Kidney epithelial cell (primary cell): ENCODE results near the gene BTBD6. TPM values are rescaled to one million over a fixed set of nuclear protein-coding genes. Genes with fewer than 3 reads are reported as not detected.

Experiments
- DNase-seq: peaks from one replicate; pipeline ENCODE4 v3.0.0-alpha.2; 2010; ENCODE audit warnings: low read depth
- H3K27me3 ChIP-seq: 2 replicates; pipeline ENCODE4 v1.6.0; 2011; ENCODE audit warnings: low read length; ENCODE audit not compliant: control insufficient read depth, insufficient read depth
- H3K36me3 ChIP-seq: 2 replicates; pipeline ENCODE4 v1.5.1; 2011; ENCODE audit warnings: low read length; ENCODE audit not compliant: control insufficient read depth, insufficient read depth
- H3K4me3 ChIP-seq: 2 replicates; pipeline ENCODE4 v1.5.1; 2011; ENCODE audit warnings: low read depth, mild to moderate bottlenecking, control low read depth, low read length
- CTCF ChIP-seq: IDR thresholded peaks from 2 replicates; pipeline ENCODE4 v1.5.1; 2011; ENCODE audit warnings: mild to moderate bottlenecking, moderate library complexity, low read length, control low read depth, inconsistent platforms; ENCODE audit not compliant: insufficient read depth, poor library complexity, severe bottlenecking
- total RNA-seq: library from RNA; depleted of rRNA; stranded (reverse); fragments of >200 nt; gene quantifications from 2 replicates; pipeline ENCODE4 v1.2.3, GENCODE V29; 2015

The BTBD6 gene
- total RNA-seq, 1 donor from 2014 or later = 45.8 TPM

- no peak for DNase-seq
- Histone ChIP-seq H3K36me3 (no peaks in the 10 kb centered on the region), H3K27me3 (peaks cover 27% of the 10 kb centered on the region), H3K4me3 (no peak overlapping the region)
- peak; percentile 28 for TF ChIP-seq CTCF
Measured at GRCh38 chr14:105201156-105201924, 47.0 kb upstream of the BTBD6 start.

GRCh38 chr14:105201925-105202513 lies 46.3 kb upstream of the BTBD6 start:
- no peak overlapping the region for H3K4me3 ChIP-seq
- DNase-seq = no peak
- no peaks in the 10 kb centered on the region for H3K36me3 ChIP-seq
- no peak for TF ChIP-seq CTCF
- H3K27me3 ChIP-seq = peaks cover 21% of the 10 kb centered on the region

- no peak for DNase-seq
Measured at GRCh38 chr14:105203057-105203531, 45.2 kb upstream of the BTBD6 start.

GRCh38 chr14:105203701-105204100 lies 44.6 kb upstream of the BTBD6 start:
- Histone ChIP-seq H3K27me3 (peaks cover 10% of the 10 kb centered on the region), H3K36me3 (no peaks in the 10 kb centered on the region), H3K4me3 (no peak overlapping the region)
- DNase-seq = no peak
- no peak for TF ChIP-seq CTCF

More at GRCh38 chr14:105203057-105203531, 45.2 kb upstream of the BTBD6 start:
- peak; percentile 84 for TF ChIP-seq CTCF
- peaks cover 13% of the 10 kb centered on the region for H3K27me3 ChIP-seq
- no peak overlapping the region for H3K4me3 ChIP-seq
- no peaks in the 10 kb centered on the region for H3K36me3 ChIP-seq

GRCh38 chr14:105204206-105204930 lies 44.0 kb upstream of the BTBD6 start:
- H3K36me3 ChIP-seq = no peaks in the 10 kb centered on the region
- peak; percentile 28 for DNase-seq
- H3K4me3 ChIP-seq = no peak overlapping the region
- TF ChIP-seq CTCF = no peak
- peaks cover 10% of the 10 kb centered on the region for H3K27me3 ChIP-seq
